ENCODE measurements around the gene LRRC56.

DNA sequence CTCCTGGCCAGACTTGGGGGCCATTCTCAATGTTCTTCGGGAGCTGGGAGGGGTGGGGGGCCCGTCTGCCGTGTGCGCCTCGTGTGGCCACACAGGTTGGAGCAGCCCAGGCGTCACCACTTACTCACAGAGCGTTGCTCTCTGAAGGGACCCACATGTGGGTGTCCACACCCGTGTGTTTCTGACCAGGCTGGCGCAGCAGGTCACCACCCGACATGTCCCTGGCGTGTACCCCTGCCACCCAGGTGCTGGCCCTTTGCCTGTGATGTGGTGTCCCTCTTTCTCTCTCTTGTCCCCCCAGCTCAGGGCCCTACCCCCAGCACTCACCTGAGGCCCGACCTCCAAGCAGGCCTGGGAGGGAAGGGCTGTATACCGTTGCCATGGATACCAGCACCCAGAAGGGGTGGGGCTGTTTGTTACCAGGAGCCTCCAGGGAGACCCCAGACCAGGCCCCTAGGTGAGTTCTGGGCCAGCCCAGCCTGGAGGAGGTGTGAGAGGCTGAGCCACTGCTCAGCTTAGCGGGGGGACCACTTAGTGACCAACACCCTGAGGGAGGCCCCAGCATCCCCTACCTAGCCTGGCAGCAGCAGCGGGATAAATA, 21.8 kb downstream of the LRRC56 start:
- TF ChIP-seq, protein P1, sequence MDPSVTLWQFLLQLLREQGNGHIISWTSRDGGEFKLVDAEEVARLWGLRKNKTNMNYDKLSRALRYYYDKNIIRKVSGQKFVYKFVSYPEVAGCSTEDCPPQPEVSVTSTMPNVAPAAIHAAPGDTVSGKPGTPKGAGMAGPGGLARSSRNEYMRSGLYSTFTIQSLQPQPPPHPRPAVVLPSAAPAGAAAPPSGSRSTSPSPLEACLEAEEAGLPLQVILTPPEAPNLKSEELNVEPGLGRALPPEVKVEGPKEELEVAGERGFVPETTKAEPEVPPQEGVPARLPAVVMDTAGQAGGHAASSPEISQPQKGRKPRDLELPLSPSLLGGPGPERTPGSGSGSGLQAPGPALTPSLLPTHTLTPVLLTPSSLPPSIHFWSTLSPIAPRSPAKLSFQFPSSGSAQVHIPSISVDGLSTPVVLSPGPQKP (IDR thresholded peaks at IDR 0.05; ENCODE audit: low read depth, low read length) = no peak
- no peak for TF ChIP-seq POLR2A (IDR thresholded peaks at IDR 0.05; ENCODE audit: low read length)
- TF ChIP-seq JUNB (IDR thresholded peaks at IDR 0.05) = no peak
- TF ChIP-seq RCOR1 (IDR thresholded peaks at IDR 0.05; ENCODE audit: low read depth, low read length) = no peak
